Left cardiac atrium (tissue), 4 donors: ENCODE results near the gene GJC2. TPM values are rescaled to one million over a fixed set of nuclear protein-coding genes. Genes with fewer than 3 reads are reported as not detected.
"Not testable (repeated sequence)": the region's sequence is repeated elsewhere in the genome, so short reads cannot be mapped to it uniquely, and the experiment has no call there.

Experiments used
- ATAC-seq, 2 donors: fragments of 200-7000 bp; cut with Tn5 transposase; one replicate each; pipeline ENCODE4 v1.9.1; 2020; ENCODE audit warnings: mild to moderate bottlenecking in 2 of 2, moderate library complexity in 2 of 2
- DNase-seq: peaks from one replicate; pipeline ENCODE4 v3.0.0-alpha.2; 2020
- intact Hi-C, 2 donors: fragments of 100-400 bp; cut with DNase I; formaldehyde crosslinking; loops; one replicate each; pipeline versions ENCODE4 v1.14.1 to v1.15.1; 2022 to 2023
- total RNA-seq, 2 donors: library from RNA; stranded (reverse); fragmentation: NEBNext Ultra II Directional; extraction: Animal tissue kit (Norgen Biotek cat#: 25700); gene quantifications; one replicate each; pipeline ENCODE4 v1.2.1, GENCODE V29; 2021
- donor health status: DM: no; HTN: yes; CAD: no.
- donor health status: DM: no; HTN: yes; CAD: no; lungs with severe emphysema.
- donor health status: DM: yes; HTN: yes; CAD: no.
- donor health status: Dilated cardiomyopathy.

Gene GJC2
- total RNA-seq, 2 donors from 2014 or later: 2.2 to 2.3 TPM

DNA sequence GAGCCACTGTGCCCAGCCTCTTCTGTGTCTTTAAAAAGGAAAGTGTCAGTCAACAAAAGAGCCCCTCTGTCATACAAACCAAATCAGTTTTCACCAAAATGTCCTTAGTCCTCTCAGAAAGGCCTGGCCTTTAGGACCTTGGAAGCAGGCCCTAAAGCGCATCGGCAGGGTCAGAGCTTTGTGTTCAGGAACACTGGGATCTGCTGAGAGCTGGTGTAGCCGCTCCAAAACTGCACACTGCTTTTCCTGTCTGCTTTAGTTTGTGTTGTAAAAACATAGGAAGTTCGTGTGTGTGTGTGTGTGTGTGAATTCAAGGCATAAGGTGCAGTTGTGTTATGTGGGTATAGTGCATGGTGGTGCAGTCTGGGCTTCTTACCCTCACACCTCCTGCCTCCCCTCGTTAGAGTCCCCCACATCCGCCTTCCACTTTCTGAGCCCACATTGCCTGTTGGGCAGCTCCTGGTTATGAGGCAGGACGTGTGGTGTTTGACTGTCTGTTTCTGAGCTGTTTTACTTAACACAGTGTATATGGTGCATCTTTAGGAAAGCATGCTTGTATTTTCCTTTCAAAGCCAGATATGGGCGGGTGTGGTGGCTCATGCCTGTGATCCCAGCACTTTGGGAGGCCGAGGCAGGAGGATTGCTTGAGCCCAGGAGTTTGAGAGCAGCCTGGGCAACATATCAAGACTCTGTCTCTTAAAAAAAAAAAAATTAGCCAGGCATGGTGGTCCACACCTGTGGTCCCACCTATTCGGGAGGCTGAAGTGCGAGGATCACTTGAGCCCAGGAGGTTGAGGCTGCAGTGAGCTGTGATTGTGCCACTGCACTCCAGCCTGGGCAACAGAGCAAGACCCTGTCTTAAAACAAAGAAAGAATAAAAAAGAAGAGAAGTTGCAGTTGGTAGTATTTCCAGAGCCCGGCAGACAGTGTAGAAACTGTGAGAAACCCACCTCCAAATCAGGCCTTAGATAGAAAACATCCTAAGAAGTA lies 28.3 kb downstream of the GJC2 start:
- ATAC-seq (no peak), DNase-seq (peak; percentile 2)
- intact Hi-C loops: no loop called here

DNA sequence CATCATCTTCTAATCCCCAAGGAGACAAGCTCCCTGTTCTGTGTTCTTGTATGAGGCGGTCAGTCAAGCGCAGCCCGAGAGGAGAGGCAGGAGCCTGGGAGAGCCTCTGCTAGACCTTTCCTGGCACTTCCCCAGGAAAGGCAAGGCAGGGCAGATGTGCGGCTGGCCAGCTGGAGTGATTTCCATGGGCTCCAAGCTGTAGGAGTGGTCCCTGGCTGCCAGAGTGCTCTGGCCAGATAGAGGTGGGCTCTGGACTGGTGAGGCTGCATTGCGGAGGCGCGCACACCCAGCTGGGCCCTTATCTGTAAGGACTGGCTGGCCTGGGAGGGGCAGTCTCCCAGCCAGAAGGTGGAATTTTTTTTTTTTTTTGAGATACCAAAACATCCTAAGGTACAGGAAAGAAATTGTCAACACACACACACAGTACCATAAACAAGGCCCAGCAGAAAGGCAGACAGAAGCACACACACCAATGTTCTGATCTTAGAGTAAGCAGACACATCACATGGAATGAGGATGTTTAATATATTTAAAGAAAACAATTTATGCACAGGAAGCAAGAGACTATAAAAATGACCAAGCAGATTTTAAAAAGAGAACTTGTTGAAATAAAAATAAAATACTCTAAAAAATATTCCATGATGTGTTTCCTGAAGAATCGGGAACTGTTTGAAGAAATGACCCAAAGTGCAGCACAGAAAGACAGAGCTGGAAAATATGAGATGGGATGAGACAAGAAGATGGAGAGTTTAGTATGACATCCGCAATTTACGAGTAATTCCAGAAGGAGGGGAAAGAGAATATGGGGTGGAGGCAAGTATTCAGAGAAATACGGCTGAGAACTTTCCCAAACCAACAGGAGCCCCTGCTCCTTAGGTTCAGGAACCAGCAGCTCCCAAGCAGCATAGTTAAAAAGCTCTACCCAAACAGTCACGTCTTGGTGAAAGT lies 29.3 kb downstream of the GJC2 start:
- peak; percentile 56 for DNase-seq
- ATAC-seq: peak; percentile 7 to 50
- intact Hi-C loops: no loop called here

DNA sequence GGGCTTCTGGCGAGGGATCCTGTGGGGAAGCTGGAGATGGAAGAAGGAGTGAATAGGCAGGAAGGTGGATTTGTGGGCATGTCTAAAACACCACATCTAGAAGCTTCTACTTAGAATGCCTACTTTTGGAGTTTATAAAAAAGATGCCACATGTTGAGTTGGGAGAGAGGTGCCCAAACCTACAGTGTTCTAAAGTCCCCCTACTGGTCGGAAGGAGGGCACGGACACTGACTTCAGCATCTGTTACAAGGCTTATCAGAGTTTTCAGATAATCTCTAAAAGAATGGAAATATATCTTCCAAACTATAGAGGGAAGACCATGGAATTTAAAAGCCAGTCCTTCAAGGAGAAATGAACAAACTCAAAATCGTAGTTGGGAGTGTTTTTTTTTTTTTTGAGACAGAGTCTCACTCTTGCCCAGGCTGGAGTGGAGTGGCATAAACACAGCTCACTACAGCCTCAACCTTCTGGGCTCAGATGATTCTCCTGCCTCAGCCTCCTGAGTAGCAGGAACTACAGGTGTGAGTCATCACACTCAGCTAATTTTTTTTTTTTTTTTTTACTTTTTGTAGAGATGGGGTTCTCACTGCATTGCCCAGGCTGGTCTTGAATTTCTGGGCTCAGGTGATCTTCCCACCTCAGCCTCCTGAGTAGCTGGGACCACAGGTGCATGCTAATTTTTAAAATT lies 30.7 kb downstream of the GJC2 start:
- DNase-seq (no peak), ATAC-seq (no peak)
- intact Hi-C loops: no loop called here

DNA sequence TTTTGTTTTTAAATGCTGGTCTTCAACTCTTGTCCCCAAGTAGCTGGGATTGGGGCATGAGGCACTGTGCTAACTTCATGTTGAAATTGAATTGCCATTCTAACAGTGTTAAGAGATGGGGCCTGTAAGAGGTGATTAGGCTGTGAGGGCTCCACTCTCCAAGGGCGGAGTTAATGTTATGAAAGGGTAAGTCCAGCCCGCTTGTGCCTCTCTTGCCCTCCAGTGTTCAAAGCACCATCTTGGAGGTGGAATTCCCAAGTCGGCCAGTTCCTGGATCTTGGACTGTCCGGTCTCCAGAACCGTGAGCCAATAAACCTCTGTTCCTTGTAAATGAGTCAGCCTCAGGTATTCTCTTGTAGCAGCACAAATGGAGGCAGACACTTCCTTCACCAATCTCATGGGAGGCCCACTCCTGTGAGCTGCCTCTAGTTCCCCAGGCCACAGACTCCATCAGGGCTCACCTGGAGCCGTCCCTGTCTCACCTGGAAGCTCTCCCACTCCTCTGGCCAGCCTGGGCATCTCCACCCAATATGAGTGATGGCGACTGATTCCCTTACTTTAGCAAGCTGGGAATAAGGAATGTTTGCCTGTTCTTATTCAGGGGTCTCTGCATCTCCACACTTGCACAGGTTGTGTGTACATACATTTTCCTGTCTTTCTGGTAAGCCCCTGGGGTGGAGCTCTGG lies 31.4 kb downstream of the GJC2 start:
- DNase-seq (no peak), ATAC-seq (no peak)
- intact Hi-C loops: no loop called here

DNA sequence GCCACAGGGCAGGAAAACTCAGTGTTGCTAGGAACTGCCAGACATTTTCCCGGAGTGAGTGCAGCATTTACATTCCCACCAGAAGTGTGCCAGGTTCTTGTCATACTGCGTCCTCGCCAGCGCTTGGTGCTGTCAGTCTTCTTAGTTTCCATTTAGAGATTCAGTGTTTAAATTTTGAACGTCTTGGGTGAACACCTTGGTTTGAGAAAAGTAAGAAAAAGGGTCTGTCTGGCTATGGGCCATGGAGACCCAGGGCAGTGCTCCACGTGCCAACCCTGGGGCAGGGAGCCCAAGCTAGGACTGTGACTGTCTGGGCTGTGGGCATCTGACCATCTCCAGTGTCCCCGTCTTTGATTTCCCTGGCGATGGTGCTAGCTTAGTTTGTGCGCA lies 31.9 kb downstream of the GJC2 start:
- DNase-seq (no peak), ATAC-seq (no peak)
- intact Hi-C loops: no loop called here

DNA sequence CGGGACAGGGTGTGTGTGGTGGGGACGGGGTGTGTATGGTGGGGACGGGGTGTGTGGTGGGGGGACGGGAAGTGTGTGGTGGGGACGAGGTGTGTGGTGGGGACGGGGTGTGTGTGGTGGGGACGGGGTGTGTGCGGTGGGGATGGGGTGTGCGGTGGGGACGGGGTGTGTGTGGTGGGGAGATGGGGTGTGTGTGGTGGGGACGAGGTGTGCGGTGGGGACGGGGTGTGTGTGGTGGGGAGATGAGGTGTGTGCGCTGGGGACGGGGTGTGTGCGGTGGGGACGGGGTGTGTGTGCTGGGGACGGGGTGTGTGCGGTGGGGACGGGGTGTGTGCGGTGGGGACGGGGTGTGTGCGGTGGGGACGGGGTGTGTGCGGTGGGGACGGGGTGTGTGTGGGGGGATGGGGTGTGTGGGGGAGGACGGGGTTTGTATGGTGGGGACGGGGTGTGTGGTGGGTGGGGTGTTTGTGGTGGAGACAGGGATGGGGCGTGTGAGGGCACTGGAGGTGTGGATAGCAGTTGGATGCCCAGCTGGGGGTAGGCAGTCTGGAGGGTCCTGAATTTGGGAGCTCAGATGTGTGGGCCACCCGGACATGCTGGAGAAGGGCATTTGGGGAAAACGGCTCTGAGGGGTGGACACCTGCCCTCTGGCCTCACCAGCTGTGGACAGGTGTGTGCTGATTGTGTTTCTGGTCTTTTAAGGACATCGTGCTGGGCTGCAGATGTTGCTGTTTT lies 32.7 kb downstream of the GJC2 start:
- DNase-seq (no peak), ATAC-seq (no peak)
- intact Hi-C loops: no loop called here

DNA sequence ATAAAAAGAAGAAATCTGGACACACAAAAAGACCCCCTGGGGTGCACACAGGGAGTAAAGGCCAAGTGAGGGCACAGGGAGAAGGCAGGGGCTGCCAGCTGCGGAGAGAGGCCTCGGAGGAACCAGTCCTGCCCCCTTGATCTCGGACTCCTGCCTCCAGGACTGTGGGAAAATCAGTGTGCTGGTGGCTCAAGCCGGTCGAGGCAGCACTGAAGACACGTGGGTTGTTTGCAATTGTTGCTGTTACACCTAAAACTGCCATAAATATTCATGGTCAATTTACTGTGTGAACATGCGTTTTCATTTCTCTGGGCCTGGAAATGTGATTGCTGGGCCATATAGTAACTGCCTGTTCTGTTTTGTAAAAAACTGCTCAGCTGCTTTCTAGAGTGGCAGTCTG lies 34.4 kb downstream of the GJC2 start:
- intact Hi-C loops: no loop called here
- ATAC-seq: no peak
- DNase-seq: no peak

DNA sequence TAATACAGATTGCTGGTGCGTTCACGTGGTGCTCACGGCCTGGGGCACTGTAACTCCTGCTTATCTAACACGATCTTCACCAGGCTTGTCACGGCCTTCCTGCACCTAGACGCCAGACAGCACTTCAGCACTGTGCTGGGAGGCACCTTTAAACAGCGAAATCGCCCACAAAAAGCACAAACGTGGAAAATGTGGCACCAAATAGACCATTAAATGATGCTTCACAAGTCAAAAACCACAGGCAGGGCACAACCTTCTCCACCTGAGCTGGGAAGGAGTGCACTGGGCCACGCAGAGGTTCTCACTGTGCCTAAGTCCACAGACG lies 35.9 kb downstream of the GJC2 start:
- DNase-seq (no peak), ATAC-seq (peak in 1 of 2 donors; percentile 16)
- intact Hi-C loops: no loop called here

DNA sequence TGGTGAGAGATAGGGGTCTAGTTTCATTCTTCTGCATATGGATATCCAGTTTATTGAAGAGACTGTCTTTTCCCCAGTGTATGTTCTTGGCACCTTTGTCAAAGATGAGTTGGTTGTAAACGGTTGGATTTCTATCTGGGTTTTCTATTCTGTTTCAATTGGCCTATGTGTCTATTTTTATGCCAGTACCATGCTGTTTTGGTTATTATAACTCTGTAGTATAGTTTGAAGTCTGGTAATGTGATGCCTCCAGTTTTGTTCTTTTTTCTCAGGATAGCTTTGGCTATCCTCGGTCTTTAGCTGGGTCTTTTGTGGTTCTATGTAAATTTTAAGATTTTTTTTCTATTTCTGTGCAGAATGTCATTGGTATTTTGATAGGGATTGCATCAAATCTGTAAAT lies 38.5 kb downstream of the GJC2 start:
- intact Hi-C loops, DNase-seq, ATAC-seq: not testable (repeated sequence)

DNA sequence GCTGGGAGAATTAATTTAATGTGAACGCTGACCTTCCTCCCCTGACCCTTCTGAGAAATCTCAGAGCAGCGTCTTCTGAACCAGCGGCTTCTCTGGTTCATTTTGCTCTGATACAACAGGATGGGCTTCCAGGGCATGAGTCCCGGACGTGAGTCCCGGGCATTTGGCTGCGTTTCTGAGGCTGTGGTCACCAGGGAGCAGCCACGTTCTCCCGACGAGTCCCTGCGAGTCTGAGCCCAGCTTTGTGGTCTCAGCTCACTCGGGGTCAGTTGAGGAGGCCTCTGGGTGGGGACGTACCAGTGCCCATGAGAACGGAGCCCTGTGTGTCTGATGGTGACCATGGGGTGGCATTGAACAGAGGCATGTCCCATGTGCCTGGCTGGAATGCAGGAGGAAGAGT lies 40.5 kb downstream of the GJC2 start:
- DNase-seq (no peak), ATAC-seq (no peak)
- intact Hi-C loops: no loop called here

DNA sequence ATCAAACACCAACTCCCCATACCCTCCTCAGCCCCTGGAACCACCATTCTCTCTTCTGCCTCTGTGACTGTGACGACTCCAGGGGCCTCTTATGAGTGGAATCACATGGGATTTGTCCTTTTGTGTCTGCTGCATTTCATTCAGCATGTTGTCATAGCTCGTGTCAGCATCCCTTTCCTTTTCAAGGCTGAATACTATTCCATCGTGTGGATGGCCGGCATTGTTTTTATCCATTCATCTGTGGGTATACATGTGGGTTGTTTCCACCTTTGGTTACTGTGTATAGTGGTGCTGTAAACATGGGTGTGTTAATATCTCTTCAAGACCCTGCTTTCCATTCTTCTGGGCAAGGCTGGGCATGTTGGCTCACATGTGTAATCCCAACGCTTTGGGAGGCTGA lies 41.0 kb downstream of the GJC2 start:
- intact Hi-C loops: no loop called here

DNA sequence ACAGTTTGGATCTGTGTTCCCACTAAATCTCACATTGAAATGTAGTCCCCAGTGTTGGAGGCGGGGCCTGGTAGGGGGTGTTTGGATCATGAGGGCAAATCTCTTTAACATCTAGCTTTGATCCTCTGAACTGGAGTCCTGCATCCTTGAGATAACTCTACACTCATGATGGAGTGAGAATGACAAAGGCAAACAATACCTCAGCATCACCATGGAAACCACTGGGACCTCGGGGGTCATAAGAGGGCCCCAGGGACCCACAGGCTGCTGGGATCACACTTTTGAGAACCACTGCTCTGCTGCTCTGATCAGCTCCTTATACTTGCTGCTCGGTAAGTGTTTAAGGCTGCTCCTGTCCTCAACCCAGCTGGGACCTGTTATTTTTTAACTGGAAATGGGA lies 44.7 kb downstream of the GJC2 start:
- no peak for ATAC-seq
- intact Hi-C loops: no loop called here
- no peak for DNase-seq

More for the DNA sequence above, 41.0 kb downstream of the GJC2 start:
- DNase-seq: no peak
- ATAC-seq: no peak

DNA sequence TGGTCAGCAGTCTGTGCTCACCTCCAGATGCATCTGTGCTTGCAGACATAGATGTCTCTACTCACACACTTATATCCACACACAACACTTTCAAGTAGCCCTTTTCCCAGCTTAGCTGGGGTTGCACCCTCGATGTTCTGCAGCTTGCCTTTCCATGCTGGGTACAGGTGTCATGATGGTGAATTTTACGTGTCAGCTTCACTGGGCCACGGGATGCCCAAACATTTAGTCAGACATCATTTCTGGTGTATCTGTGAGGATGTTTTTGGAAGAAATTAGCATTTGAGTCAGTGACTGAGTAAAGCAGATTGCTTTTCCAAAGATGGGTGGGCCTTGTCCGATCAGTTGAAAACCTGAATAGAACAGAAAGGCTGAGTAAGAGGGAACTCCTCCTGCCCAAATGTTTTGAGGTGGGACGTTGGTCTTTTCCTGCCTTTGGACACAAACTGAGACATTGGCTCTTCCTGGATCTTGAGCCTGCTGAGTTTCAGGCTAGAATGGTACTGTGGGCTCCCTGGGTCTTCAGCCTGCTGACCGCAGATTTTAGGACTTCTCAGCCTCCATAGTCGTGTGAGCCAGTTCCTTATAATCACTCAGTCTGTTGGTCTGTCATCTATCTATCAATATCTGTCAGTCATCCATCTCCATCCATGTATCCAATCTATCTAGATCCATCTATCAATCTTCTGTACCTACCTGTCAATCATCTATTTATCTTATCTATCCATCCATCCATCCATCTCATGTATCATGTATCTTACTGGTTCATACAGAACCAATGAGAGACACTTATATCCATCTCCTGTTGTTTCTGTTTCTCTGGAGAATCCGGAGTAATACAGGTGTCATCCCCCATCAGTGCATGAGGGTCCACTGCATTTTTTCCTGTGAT lies 45.4 kb downstream of the GJC2 start:
- no peak for DNase-seq
- no peak for ATAC-seq
- intact Hi-C loops: no loop called here

DNA sequence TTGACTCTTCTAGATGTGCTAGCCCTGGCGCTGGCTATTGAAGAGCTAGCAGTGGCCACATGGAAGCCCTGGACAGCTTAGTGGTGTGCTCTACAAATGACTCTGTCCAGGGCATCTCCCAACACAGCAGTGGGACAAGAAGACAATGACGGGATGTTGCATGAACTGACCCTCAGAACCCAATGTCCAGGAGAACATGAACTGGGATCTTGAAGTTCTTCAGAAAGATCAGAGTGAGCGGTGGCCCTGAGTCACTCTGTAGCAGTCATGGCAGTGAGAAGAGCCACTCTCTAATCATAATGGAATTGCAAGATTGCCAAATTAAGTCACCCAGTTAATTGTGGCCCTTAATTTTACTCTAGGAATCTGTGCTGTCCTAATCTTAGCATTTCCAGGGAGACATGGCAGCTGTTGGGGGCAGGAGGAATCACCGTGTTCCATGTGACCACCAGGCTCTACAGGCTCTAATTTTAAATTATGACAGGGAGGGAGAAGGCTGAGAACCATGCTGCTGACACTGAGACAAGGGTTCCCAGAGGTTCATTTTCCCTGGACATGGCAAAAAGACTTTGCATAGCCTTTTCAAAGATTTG lies 47.9 kb downstream of the GJC2 start:
- intact Hi-C loops: no loop called here
- ATAC-seq (peak; percentile 90 to 92), DNase-seq (no peak)

DNA sequence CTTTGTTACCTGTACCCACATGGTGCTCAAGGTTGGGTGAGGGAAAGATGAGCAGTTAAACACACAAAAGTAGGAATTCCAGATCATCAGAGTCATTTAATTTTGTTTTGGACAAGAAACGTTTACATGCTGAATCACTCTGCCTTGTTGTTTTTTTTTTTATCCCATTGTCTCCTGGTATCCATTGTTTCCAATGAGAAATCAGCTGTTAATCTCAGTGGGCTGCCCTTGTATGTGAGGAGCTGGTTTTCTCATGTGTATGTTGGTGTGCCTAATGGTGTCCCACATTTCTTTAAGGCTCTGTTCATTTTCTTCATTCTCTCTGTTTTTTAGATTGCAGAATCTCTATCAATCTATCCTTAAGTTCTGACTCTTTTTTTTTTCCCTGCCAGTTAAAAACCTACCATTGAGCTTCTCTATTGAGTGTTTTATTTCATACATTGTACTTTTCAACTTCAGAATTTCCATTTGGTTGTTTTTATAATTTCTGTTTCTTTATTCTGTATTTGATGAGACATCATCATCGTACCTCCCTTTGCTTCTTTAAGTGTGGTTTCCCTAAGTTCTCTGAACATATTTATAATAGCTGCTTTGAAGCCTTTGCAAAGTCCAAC lies 49.4 kb downstream of the GJC2 start:
- DNase-seq (no peak), ATAC-seq (no peak)
- intact Hi-C loops: no loop called here

DNA sequence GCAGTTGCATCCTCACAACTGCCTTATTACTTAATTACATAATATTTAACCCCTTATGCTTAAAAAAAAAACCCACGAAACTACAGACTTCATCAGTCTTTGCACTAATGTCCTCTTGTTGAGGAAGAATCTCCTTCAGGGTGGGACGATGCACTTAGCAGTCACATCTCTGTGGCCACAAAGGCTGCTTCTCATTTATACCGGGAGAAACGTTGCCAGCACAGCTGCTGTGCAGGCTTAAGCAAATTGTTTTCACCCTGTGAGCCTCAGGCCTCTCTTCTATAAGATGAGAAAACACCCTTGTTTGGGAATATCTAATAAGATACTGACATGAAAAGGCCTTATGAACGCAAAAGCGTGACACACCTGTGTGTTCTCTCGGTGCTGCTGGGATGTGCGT lies 55.2 kb downstream of the GJC2 start:
- intact Hi-C loops: loop anchor here in 1 of 2 donors (5.0 kb wide), 1 partner anchor 38 kb away; the partner anchor contains the start of gene IBA57
- DNase-seq (no peak), ATAC-seq (no peak)
